OCI-LY1 (cell line): ENCODE data around the gene CCDC74B.
"Not testable (repeated sequence)": the region's sequence is repeated elsewhere in the genome, so short reads cannot be mapped to it uniquely, and the experiment has no call there.

Experiments used
- H2AFZ ChIP-seq: fragments of 200-600 bp; sonication (generic), shearing (Covaris generic); 2 replicates; pipeline ENCODE4 v1.6.0; 2014; ENCODE audit warnings: antibody characterized with exemption, mild to moderate bottlenecking, low read length
- H3F3A ChIP-seq: fragments of 200-600 bp; sonication (generic), shearing (Covaris generic); 2 replicates; pipeline ENCODE4 v1.6.0; 2014; ENCODE audit warnings: mild to moderate bottlenecking, antibody characterized with exemption, low read length, moderate library complexity; ENCODE audit not compliant: insufficient read depth
- H3K27ac ChIP-seq: fragments of 200-600 bp; sonication (generic); 2 replicates; pipeline ENCODE4 v1.5.1; 2014; ENCODE audit warnings: low read length, mixed run types, mild to moderate bottlenecking, low read depth; ENCODE audit not compliant: poor library complexity, severe bottlenecking
- H3K27me3 ChIP-seq: fragments of 200-600 bp; sonication (generic); 2 replicates; pipeline ENCODE4 v1.6.0; 2014; ENCODE audit warnings: antibody characterized with exemption, mild to moderate bottlenecking, low read length, moderate library complexity; ENCODE audit not compliant: insufficient read depth
- H3K36me3 ChIP-seq: fragments of 200-600 bp; sonication (generic); 2 replicates; pipeline ENCODE4 v1.6.1; 2014; ENCODE audit warnings: mild to moderate bottlenecking, antibody characterized with exemption, low read length, moderate library complexity, mixed read lengths; ENCODE audit not compliant: insufficient read depth
- H3K4me1 ChIP-seq: fragments of 200-600 bp; sonication (generic); 2 replicates; pipeline ENCODE4 v1.5.1; 2014; ENCODE audit warnings: mild to moderate bottlenecking, low read length, moderate library complexity; ENCODE audit not compliant: insufficient read depth, severe bottlenecking
- H3K4me2 ChIP-seq: fragments of 200-600 bp; sonication (generic), shearing (Covaris generic); 2 replicates; pipeline ENCODE4 v1.6.1; 2014; ENCODE audit warnings: low read length
- H3K4me3 ChIP-seq: fragments of 200-600 bp; sonication (generic); 2 replicates; pipeline ENCODE4 v1.5.1; 2014; ENCODE audit warnings: low read length, low read depth, mild to moderate bottlenecking, mixed read lengths; ENCODE audit not compliant: poor library complexity, severe bottlenecking
- H3K79me2 ChIP-seq: fragments of 200-600 bp; shearing (Covaris generic); 2 replicates; pipeline ENCODE4 v1.6.1; 2016; ENCODE audit warnings: mixed run types, low read length, mixed read lengths; ENCODE audit not compliant: insufficient read depth
- H3K9ac ChIP-seq: fragments of 200-600 bp; sonication (generic), shearing (Covaris generic); 2 replicates; pipeline ENCODE4 v1.6.1; 2014; ENCODE audit warnings: mild to moderate bottlenecking, low read length, mixed read lengths
- H3K9me2 ChIP-seq: fragments of 200-600 bp; sonication (generic), shearing (Covaris generic); 2 replicates; pipeline ENCODE4 v1.6.1; 2014; ENCODE audit warnings: low read depth, mild to moderate bottlenecking, low read length, mixed read lengths
- H3K9me3 ChIP-seq: fragments of 200-600 bp; shearing (Covaris generic); 2 replicates; pipeline ENCODE4 v1.6.1; 2014; ENCODE audit warnings: low read length, mixed read lengths
- H4K20me1 ChIP-seq: fragments of 200-600 bp; sonication (generic), shearing (Covaris generic); 2 replicates; pipeline ENCODE4 v1.6.0; 2016; ENCODE audit warnings: mild to moderate bottlenecking, low read length; ENCODE audit not compliant: insufficient read depth

CCDC74B gene

GRCh38 chr2:130120924-130121323 is 24.0 kb downstream of the CCDC74B start:
- H3K9ac ChIP-seq, H3F3A ChIP-seq, H3K9me2 ChIP-seq, H3K9me3 ChIP-seq, H3K79me2 ChIP-seq, H3K36me3 ChIP-seq, H3K4me1 ChIP-seq, H3K27ac ChIP-seq, H3K4me3 ChIP-seq, H3K4me2 ChIP-seq, H2AFZ ChIP-seq, H3K27me3 ChIP-seq, H4K20me1 ChIP-seq: not testable (repeated sequence)

DNA sequence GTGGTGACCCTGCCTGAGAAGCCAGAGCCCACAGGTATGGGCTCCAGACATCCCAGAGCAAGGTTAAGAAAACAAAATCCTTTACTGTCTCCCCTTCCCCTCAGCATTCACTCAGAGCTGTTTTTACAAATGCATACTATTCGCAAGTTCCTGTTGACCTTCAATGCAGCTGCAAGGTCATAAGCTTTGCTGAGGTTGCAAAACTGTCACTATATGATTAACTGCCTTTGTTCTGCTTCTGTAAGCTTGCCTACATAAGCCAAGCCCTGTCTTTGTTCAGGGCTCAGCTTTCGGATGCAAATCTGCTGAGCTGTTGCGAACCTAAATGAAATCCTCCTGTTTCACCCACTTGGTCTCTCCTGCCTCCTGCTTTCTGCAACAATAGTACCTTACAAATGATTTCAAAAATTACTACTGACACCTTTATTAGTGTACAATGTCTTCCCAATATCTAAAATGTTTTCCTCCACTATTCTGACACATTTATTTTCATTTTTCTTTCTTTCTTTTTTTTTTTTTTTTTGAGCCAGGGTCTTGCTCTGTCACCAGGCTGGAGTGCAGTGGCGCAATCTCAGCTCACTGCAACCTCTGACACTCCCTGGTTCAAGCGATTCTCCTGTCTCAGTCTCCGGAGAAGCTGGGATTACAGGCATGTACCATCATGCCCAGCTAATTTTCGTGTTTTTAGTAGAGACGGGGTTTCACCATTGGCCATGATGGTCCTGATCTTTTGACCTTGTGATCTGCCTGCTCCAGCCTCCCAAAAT is 42.1 kb downstream of the CCDC74B start:
- not testable (repeated sequence) for H3K36me3 ChIP-seq, H2AFZ ChIP-seq, H3K9ac ChIP-seq, H3K27ac ChIP-seq, H3K79me2 ChIP-seq, H3F3A ChIP-seq, H4K20me1 ChIP-seq, H3K9me3 ChIP-seq, H3K27me3 ChIP-seq, H3K9me2 ChIP-seq, H3K4me2 ChIP-seq, H3K4me3 ChIP-seq, H3K4me1 ChIP-seq
